ENCODE measurements around the gene DROSHA. TPM values are rescaled to one million over a fixed set of nuclear protein-coding genes. Genes with fewer than 3 reads are reported as not detected.

Gene DROSHA
- total and polyA plus RNA-seq, 2 donors (not counting 3 experiments of a cell fraction or from before 2014, with no cell fraction given): 49.1 to 96.4 TPM

DNA sequence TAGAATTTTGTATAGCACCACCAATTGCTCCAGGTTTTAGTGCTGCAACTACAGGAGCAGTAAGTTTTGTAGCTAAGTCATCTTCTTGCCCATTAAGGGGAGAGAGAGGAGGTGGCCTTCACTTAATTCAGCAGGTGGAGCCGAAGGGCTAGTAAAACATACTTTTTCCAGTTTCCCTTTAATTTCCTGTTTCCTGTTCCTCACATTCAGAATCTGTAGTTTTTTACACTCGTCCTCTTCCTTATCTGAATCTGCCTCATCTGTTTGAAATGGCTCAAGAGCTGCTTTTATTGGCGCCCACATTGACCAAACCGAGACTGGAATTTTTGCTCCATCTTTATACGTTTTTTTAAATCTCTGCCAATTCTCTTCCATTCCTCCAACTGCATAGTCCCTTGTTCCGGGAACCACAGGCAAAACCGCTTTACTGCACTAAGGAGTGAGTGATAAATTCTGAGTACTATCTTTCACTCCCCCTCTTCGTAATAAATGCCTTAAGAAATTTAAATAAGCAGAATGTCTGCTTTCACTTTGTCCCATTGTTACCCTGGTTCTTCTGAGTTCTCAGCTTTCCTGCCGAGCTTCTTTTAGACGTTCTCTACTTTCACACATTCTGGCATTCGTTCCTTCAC, 133.9 kb downstream of the DROSHA start:
- FAIRE-seq (peak; percentile 85), DNase-seq (ENCODE audit: low read depth, low spot score) (peak; percentile 79)
- peak overlapping the region; percentile 66 for H2AFZ ChIP-seq (ENCODE audit: low read depth, low read length)
- H3K9ac ChIP-seq (replicated peaks; ENCODE audit: extremely low read depth, insufficient read depth, low read length): peak overlapping the region; percentile 4
- peak overlapping the region in 1 of 3 experiments; percentile 31 for H3K4me3 ChIP-seq (replicated peaks in 1 of 3; ENCODE audit: insufficient read depth in 1 of 3, low read depth in 1 of 3, low read length in 3 of 3)
- dilution Hi-C loops (cut with MboI; ENCODE audit: extremely low pct_ligation_motif_present, low sequenced_read_pairs) (no loop called here), intact Hi-C loops (cut with micrococcal nuclease) (no loop called here)
- no peaks in the 10 kb centered on the region for H3K27me3 ChIP-seq (ENCODE audit: control insufficient read depth in 2 of 2, insufficient read depth in 2 of 2, low read length in 2 of 2)
- no peaks in the 10 kb centered on the region for H4K20me1 ChIP-seq (replicated peaks; ENCODE audit: control insufficient read depth, extremely low read depth, insufficient read depth, low read length)
- POLR2A ChIA-PET: no interaction called here
- H3K36me3 ChIP-seq (ENCODE audit: control insufficient read depth in 2 of 2, extremely low read depth in 1 of 2, insufficient read depth in 2 of 2, low read length in 2 of 2): peaks cover 2 to 4% of the 10 kb centered on the region in 2 experiments
- peaks cover 4% of the 10 kb centered on the region for H3K4me1 ChIP-seq (ENCODE audit: control insufficient read depth, extremely low read depth, insufficient read depth, low read length)
- H3K9me3 ChIP-seq (replicated peaks; ENCODE audit: control insufficient read depth, insufficient read depth, low read length): no peaks in the 10 kb centered on the region
- BruUV-seq (replicated peaks): no TSS peak
- peak overlapping the region; percentile 77 for H3K4me2 ChIP-seq (ENCODE audit: insufficient read depth, low read length)
- H3K9me1 ChIP-seq (replicated peaks; ENCODE audit: control insufficient read depth, extremely low read depth, insufficient read depth, low read length): no peaks in the 10 kb centered on the region
- H3K27ac ChIP-seq (ENCODE audit: insufficient read depth, low read depth, low read length): no peak overlapping the region
- no peaks in the 10 kb centered on the region for H3K79me2 ChIP-seq (ENCODE audit: control insufficient read depth, insufficient read depth, low read length)
- TF ChIP-seq GATA2 (IDR thresholded peaks at IDR 0.05; ENCODE audit: insufficient read depth, insufficient read length, low read depth, low read length): no peak
- TF ChIP-seq, protein P1, sequence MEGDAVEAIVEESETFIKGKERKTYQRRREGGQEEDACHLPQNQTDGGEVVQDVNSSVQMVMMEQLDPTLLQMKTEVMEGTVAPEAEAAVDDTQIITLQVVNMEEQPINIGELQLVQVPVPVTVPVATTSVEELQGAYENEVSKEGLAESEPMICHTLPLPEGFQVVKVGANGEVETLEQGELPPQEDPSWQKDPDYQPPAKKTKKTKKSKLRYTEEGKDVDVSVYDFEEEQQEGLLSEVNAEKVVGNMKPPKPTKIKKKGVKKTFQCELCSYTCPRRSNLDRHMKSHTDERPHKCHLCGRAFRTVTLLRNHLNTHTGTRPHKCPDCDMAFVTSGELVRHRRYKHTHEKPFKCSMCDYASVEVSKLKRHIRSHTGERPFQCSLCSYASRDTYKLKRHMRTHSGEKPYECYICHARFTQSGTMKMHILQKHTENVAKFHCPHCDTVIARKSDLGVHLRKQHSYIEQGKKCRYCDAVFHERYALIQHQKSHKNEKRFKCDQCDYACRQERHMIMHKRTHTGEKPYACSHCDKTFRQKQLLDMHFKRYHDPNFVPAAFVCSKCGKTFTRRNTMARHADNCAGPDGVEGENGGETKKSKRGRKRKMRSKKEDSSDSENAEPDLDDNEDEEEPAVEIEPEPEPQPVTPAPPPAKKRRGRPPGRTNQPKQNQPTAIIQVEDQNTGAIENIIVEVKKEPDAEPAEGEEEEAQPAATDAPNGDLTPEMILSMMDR (IDR thresholded peaks at IDR 0.05; ENCODE audit: extremely low read depth in 1 of 2, insufficient read depth in 1 of 2, low read depth in 1 of 2, low read length in 2 of 2): peak in 1 of 2 donors; percentile 9
- CTCF ChIA-PET: interaction anchor here (0.6 to 1.8 kb wide), 7 partner anchors 11 to 95 kb away, joined by 3 to 10 read pairs (median 5); no protein-coding TSS in a partner anchor

DNA sequence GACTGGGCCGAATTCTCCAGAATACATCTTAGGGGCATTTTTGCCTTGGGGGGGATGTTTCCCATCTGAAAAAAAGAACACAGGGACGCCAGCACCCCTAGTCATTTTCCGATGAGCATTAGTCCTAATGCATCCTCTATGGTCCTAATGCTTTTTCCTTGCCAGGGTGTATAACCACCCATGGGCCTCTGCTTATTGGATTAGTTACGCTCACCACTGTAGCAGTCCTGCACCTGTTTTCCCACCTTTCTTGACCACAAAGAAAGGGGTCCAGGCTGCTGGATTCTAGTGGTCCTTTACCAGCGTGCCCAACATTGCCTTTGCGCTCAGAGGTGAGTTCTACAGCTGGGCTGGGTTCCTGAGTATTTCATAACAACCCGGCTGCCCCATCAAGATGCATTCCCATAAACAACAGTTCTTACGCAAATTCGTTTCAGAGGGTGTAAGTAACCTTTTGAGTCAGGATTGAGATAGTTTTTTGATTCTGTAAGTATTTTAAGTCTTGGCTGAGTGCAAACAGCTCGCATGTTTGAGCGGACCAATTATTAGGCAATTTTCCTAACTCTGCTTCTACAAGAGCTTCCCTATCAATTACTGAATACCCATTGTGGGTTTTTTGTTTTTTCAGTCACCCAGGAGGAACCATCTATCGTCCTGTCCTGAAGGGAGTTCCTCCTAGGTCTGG, 135.1 kb downstream of the DROSHA start:
- Histone ChIP-seq H3K27me3 (ENCODE audit: control insufficient read depth in 2 of 2, insufficient read depth in 2 of 2, low read length in 2 of 2) (no peaks in the 10 kb centered on the region), H3K9ac (replicated peaks; ENCODE audit: extremely low read depth, insufficient read depth, low read length) (no peak overlapping the region), H3K79me2 (ENCODE audit: control insufficient read depth, insufficient read depth, low read length) (no peaks in the 10 kb centered on the region), H3K4me2 (ENCODE audit: insufficient read depth, low read length) (no peak overlapping the region), H3K36me3 (ENCODE audit: control insufficient read depth in 2 of 2, extremely low read depth in 1 of 2, insufficient read depth in 2 of 2, low read length in 2 of 2) (peaks cover 1 to 2% of the 10 kb centered on the region in 2 experiments), H3K9me1 (replicated peaks; ENCODE audit: control insufficient read depth, extremely low read depth, insufficient read depth, low read length) (no peaks in the 10 kb centered on the region), H2AFZ (ENCODE audit: low read depth, low read length) (no peak overlapping the region), H3K27ac (ENCODE audit: insufficient read depth, low read depth, low read length) (no peak overlapping the region), H4K20me1 (replicated peaks; ENCODE audit: control insufficient read depth, extremely low read depth, insufficient read depth, low read length) (no peaks in the 10 kb centered on the region), H3K4me3 (replicated peaks in 1 of 3; ENCODE audit: insufficient read depth in 1 of 3, low read depth in 1 of 3, low read length in 3 of 3) (no peak overlapping the region), H3K4me1 (ENCODE audit: control insufficient read depth, extremely low read depth, insufficient read depth, low read length) (peaks cover 4% of the 10 kb centered on the region), H3K9me3 (replicated peaks; ENCODE audit: control insufficient read depth, insufficient read depth, low read length) (no peaks in the 10 kb centered on the region)
- BruUV-seq (replicated peaks): no TSS peak
- dilution Hi-C loops (cut with MboI; ENCODE audit: extremely low pct_ligation_motif_present, low sequenced_read_pairs): no loop called here
- no peak for DNase-seq (ENCODE audit: low read depth, low spot score)
- no peak for FAIRE-seq
- TF ChIP-seq, protein P2, sequence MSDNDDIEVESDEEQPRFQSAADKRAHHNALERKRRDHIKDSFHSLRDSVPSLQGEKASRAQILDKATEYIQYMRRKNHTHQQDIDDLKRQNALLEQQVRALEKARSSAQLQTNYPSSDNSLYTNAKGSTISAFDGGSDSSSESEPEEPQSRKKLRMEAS (IDR thresholded peaks at IDR 0.05; ENCODE audit: insufficient read depth, insufficient read length): no peak
- TF ChIP-seq FOS (IDR thresholded peaks at IDR 0.05; ENCODE audit: borderline replicate concordance, insufficient read depth, low read length) (no peak), POLR2AphosphoS5 (IDR thresholded peaks at IDR 0.05; ENCODE audit: insufficient read depth, low read depth, low read length) (no peak), EZH2 (IDR thresholded peaks at IDR 0.05; ENCODE audit: borderline replicate concordance, low read depth, low read length, severe bottlenecking) (no peak), GATA2 (IDR thresholded peaks at IDR 0.05; ENCODE audit: insufficient read depth, insufficient read length, low read depth, low read length) (no peak), JUN (IDR thresholded peaks at IDR 0.05; ENCODE audit: borderline replicate concordance, insufficient read depth, insufficient read length, low read depth) (no peak), MYC (IDR thresholded peaks at IDR 0.05; ENCODE audit: low read depth, low read length) (no peak), POLR2A (IDR thresholded peaks at IDR 0.05; ENCODE audit: low read depth, low read length) (no peak)
- TF ChIP-seq, protein P1 (IDR thresholded peaks at IDR 0.05; ENCODE audit: extremely low read depth in 1 of 2, insufficient read depth in 1 of 2, low read depth in 1 of 2, low read length in 2 of 2): no peak
- POLR2A ChIA-PET: interaction anchor here (0.7 kb wide), 1 partner anchor 13 kb away, joined by 5 read pairs; no protein-coding TSS in a partner anchor
- intact Hi-C loops (cut with micrococcal nuclease): no loop called here
- CTCF ChIA-PET: no interaction called here

All from endothelial cell of umbilical vein (primary cell).